Amniotic epithelial cell (primary cell): Measurements from ENCODE around the gene EFNA5.

ENCODE experiments used
- DNase-seq: peaks from one replicate; pipeline ENCODE4 v3.0.0-alpha.2; 2010; ENCODE audit warnings: low read depth

The EFNA5 gene

GRCh38 chr5:107672211-107673038 is 1.7 kb upstream of the EFNA5 start:
- peak; percentile 100 for DNase-seq

GRCh38 chr5:107671742-107672210 is 1.0 kb upstream of the EFNA5 start:
- DNase-seq: peak; percentile 84

GRCh38 chr5:107670087-107670931 is 428 bp downstream of the EFNA5 start:
- peak; percentile 23 for DNase-seq

GRCh38 chr5:107669096-107670031 is 1.4 kb downstream of the EFNA5 start:
- DNase-seq: peak; percentile 71

- DNase-seq: peak; percentile 49
Measured at GRCh38 chr5:107668154-107669095, 2.3 kb downstream of the EFNA5 start.

GRCh38 chr5:107666051-107666655 is 4.6 kb downstream of the EFNA5 start:
- DNase-seq: no peak

GRCh38 chr5:107665036-107665570 is 5.6 kb downstream of the EFNA5 start:
- no peak for DNase-seq

- no peak for DNase-seq
Measured at GRCh38 chr5:107663697-107664096, 7.0 kb downstream of the EFNA5 start.

GRCh38 chr5:107661650-107662044 is 9.1 kb downstream of the EFNA5 start:
- DNase-seq: no peak

GRCh38 chr5:107661038-107661649 is 9.6 kb downstream of the EFNA5 start:
- no peak for DNase-seq

GRCh38 chr5:107658528-107658927 is 12.2 kb downstream of the EFNA5 start:
- no peak for DNase-seq

- DNase-seq: no peak
Measured at GRCh38 chr5:107655831-107656230, 14.9 kb downstream of the EFNA5 start.

GRCh38 chr5:107654827-107655226 is 15.9 kb downstream of the EFNA5 start:
- no peak for DNase-seq

GRCh38 chr5:107653685-107654084 is 17.1 kb downstream of the EFNA5 start:
- peak; percentile 65 for DNase-seq

- DNase-seq: no peak
Measured at GRCh38 chr5:107652839-107653607, 17.7 kb downstream of the EFNA5 start.

GRCh38 chr5:107652408-107652807 is 18.3 kb downstream of the EFNA5 start:
- no peak for DNase-seq

GRCh38 chr5:107651325-107651724 is 19.4 kb downstream of the EFNA5 start:
- no peak for DNase-seq

GRCh38 chr5:107646418-107646817 is 24.3 kb downstream of the EFNA5 start:
- no peak for DNase-seq

- DNase-seq: no peak
Measured at GRCh38 chr5:107640568-107640967, 30.2 kb downstream of the EFNA5 start.
